ENCODE measurements around the gene PLXNA2. TPM values are rescaled to one million over a fixed set of nuclear protein-coding genes. Genes with fewer than 3 reads are reported as not detected.

Gene PLXNA2
- total and polyA plus RNA-seq, 3 donors from 2014 or later, result 4.1 to 5.5 (median 4.7) TPM

DNA sequence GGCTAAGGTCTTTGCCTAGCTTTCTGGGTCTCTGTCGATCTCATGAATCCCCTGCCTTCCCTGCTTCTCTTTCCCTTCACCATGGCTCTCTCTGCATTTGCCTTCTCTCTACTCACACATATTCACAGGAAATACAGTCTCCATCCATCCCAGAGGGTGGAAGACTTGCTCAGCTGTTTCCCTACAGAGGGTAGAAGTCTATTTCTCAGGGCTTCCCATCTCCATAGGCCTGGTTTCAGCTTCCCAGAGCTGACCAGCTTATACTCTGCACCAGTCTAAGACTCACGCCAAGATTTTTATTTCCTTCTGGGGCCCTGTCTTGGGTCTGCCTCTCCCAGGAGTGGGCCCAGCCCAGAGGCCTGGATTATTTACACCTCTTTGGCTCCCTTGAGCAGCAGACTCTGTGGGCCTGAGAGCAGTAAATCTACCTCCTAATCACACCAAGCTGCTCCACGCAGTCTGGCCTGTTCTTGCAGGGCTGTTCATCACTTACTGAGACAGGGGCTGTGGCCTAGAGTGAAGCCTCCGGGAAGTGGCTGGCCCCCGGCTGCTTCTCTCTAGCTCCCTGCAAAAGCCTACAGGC, 102.5 kb downstream of the PLXNA2 start:
- DNase-seq, result peak; percentile 30
- intact Hi-C loops (cut with DNase I; ENCODE audit: low total_unique reads), result no loop called here
- Histone ChIP-seq H3K9me3 (no peaks in the 10 kb centered on the region), H3K36me3 (ENCODE audit: low read depth, missing control alignments) (no peaks in the 10 kb centered on the region), H3K4me1 (no peaks in the 10 kb centered on the region), H3K4me3 (no peak overlapping the region), H3K27ac (no peak overlapping the region), H3K27me3 (no peaks in the 10 kb centered on the region)
- WGBS, 2 donors, result 71 to 81% methylated on average over 5 of the region's 5 CpGs
- TF ChIP-seq POLR2A (IDR thresholded peaks at IDR 0.05), result no peak
- TF ChIP-seq, protein P1, sequence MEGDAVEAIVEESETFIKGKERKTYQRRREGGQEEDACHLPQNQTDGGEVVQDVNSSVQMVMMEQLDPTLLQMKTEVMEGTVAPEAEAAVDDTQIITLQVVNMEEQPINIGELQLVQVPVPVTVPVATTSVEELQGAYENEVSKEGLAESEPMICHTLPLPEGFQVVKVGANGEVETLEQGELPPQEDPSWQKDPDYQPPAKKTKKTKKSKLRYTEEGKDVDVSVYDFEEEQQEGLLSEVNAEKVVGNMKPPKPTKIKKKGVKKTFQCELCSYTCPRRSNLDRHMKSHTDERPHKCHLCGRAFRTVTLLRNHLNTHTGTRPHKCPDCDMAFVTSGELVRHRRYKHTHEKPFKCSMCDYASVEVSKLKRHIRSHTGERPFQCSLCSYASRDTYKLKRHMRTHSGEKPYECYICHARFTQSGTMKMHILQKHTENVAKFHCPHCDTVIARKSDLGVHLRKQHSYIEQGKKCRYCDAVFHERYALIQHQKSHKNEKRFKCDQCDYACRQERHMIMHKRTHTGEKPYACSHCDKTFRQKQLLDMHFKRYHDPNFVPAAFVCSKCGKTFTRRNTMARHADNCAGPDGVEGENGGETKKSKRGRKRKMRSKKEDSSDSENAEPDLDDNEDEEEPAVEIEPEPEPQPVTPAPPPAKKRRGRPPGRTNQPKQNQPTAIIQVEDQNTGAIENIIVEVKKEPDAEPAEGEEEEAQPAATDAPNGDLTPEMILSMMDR (IDR thresholded peaks at IDR 0.05), result no peak

DNA sequence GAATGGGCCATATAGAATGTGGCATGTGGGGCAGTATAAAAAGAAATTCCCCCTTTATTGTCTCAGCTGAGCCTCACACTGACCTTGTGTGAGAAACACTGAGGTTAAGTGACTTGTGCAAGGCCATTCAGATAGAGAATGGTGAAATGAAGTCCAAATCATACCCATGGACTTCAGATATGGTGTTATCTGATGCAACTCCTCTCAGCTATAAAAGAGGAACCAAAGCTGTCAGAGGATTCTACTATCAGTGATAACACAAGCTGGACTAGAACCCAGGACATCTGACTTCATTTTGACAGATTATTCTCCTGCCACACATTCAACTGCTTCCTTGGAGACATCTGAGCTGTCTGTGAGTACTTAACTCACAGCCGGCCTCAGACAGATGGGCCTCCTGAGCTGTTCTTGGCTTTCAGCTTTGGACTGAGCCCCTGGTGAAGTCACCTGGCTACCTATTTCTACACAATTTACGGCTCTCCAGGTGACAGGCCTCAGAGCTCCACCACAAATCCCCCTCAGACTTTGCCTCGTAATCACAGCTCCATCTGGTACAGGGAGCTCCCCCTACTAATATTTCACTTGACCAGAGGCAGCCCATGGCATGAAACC, 104.6 kb downstream of the PLXNA2 start:
- Histone ChIP-seq H3K4me1 (no peaks in the 10 kb centered on the region), H3K9me3 (no peaks in the 10 kb centered on the region), H3K27me3 (no peaks in the 10 kb centered on the region), H3K4me3 (no peak overlapping the region), H3K36me3 (ENCODE audit: low read depth, missing control alignments) (no peaks in the 10 kb centered on the region), H3K27ac (no peak overlapping the region)
- intact Hi-C loops (cut with DNase I; ENCODE audit: low total_unique reads), result loop anchor here (10.0 kb wide), 1 partner anchor 105 kb away; the partner anchor contains the start of gene PLXNA2
- 57 to 59% methylated on average over 3 of the region's 3 CpGs for WGBS, 2 donors
- no peak for DNase-seq
- TF ChIP-seq, protein P1 (IDR thresholded peaks at IDR 0.05), result no peak
- TF ChIP-seq POLR2A (IDR thresholded peaks at IDR 0.05), result no peak

DNA sequence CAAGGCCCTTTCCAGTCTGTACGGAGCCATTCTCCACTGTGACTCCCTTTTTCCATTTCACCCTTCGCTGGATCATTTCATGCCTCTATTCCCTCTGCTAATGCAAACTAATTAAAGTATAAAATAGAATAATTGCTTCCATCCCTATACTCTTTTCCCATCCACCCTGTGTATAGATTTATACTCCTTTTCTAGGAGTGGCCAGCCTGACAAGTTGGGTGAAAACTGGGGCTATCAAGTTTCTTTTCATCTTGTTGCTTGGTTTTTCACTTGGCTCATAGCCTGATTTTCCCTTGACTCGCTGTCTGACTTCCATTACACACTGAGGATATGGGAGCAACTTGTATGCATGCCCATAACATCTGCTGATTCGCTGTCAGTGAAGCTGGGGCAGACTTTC, 107.0 kb downstream of the PLXNA2 start:
- intact Hi-C loops (cut with DNase I; ENCODE audit: low total_unique reads), result loop anchor here (10.0 kb wide), 1 partner anchor 108 kb away; the partner anchor contains the start of gene PLXNA2
- H3K4me3 ChIP-seq, result no peak overlapping the region
- no peaks in the 10 kb centered on the region for H3K36me3 ChIP-seq (ENCODE audit: low read depth, missing control alignments)
- H3K4me1 ChIP-seq, result no peaks in the 10 kb centered on the region
- no peak overlapping the region for H3K27ac ChIP-seq
- no peak for DNase-seq
- H3K9me3 ChIP-seq, result no peaks in the 10 kb centered on the region
- TF ChIP-seq POLR2A (IDR thresholded peaks at IDR 0.05), result no peak
- TF ChIP-seq, protein P1 (IDR thresholded peaks at IDR 0.05), result no peak
- 78 to 94% methylated on average over 4 of the region's 4 CpGs for WGBS, 2 donors
- H3K27me3 ChIP-seq, result no peaks in the 10 kb centered on the region

DNA sequence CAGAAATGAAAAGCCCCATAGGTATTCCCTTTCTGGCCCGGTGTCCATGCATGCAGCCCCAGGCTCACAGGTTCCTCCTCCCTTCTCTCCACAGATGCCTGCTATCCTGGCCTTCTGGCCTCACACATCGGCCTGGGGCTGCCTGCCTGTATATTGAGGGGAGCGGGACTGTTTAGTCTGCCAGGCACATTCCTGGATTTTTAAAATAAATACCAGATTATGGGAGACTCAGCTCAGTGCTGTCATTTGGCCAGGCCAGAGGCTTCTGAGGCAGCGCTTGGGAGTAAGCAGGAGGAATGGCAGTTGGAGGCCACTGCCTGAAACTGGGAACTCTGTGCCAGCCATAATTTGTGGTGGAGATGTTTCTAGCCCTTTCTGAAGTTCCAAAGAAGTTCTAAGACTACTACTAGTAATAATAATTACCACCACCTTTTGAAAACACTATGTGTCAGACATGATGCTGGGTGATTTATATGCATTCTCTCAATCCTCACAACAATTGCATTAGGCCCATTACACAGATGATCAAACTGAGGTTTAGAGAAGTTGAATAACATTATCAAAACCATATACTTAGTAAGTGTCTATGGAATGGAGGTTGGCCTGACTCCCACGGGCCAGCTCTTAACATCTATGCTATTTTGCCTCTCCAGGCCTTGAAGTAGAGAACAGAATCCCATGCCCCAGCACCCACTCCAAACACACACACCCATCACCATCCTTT, 107.6 kb downstream of the PLXNA2 start:
- no peaks in the 10 kb centered on the region for H3K4me1 ChIP-seq
- TF ChIP-seq, protein P1 (IDR thresholded peaks at IDR 0.05), result no peak
- TF ChIP-seq POLR2A (IDR thresholded peaks at IDR 0.05), result no peak
- no peak overlapping the region for H3K4me3 ChIP-seq
- H3K36me3 ChIP-seq (ENCODE audit: low read depth, missing control alignments), result no peaks in the 10 kb centered on the region
- no peaks in the 10 kb centered on the region for H3K9me3 ChIP-seq
- 76 to 83% methylated on average over 5 of the region's 5 CpGs for WGBS, 2 donors
- H3K27me3 ChIP-seq, result no peaks in the 10 kb centered on the region
- no peak for DNase-seq
- H3K27ac ChIP-seq, result no peak overlapping the region
- intact Hi-C loops (cut with DNase I; ENCODE audit: low total_unique reads), result loop anchor here (10.0 kb wide), 1 partner anchor 108 kb away; the partner anchor contains the start of gene PLXNA2
